Ishikawa (cell line): ENCODE results near the gene QPCT.

Experiments
- CREB1 ChIP-seq: IDR thresholded peaks from 2 replicates; pipeline ENCODE4 v1.6.1; 2012; ENCODE audit warnings: low read depth
- RAD21 ChIP-seq: IDR thresholded peaks from 2 replicates; pipeline ENCODE4 v1.6.1; 2012; ENCODE audit warnings: low read depth
- YY1 ChIP-seq: IDR thresholded peaks from 2 replicates; pipeline ENCODE4 v1.6.1; 2012; ENCODE audit warnings: low read depth
- ZBTB7A ChIP-seq: IDR thresholded peaks from 2 replicates; pipeline ENCODE4 v1.6.1; 2012; ENCODE audit warnings: low read depth

DNA sequence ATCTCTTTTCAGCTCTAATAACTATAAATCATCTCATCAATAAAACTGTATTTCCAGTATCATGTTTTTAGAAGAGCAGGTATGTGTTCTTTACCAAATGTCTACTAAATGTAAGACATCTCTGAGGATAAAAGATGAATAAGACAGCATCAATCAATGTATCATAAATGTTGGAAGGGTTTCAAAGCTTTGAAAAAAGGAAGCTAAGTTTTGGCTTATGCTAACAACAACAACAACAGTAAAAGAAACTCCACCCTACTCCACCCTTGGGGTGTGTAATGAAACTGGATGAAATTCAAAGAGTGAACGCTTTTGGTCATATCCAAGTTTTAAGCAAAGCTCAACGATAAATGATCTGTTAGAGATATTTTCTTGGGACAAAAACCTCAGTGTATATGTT lies 36.9 kb upstream of the QPCT start:
- TF ChIP-seq ZBTB7A: no peak
- TF ChIP-seq YY1: no peak
- TF ChIP-seq RAD21: no peak
- no peak for TF ChIP-seq CREB1
